Astrocyte (in vitro differentiated cells and primary cell): ENCODE data around the gene TMEM129. TPM values are rescaled to one million over a fixed set of nuclear protein-coding genes. Genes with fewer than 3 reads are reported as not detected.
A peak's percentile ranks its signal among the peaks of the same experiment; 100 is the strongest.

Source experiments
- DNase-seq: peaks from one replicate; pipeline ENCODE4 v3.0.0-alpha.2; 2010; ENCODE audit warnings: low read depth
- FAIRE-seq: peaks from 2 replicates; lab custom pipeline; 2011; peaks lifted over from hg19 to GRCh38; lab: Jason Lieb, UNC
- H2AFZ ChIP-seq: 2 replicates; pipeline ENCODE4 v1.6.0; 2012; ENCODE audit warnings: low read depth, low read length, inconsistent platforms
- H3K27ac ChIP-seq: 2 replicates; pipeline ENCODE4 v1.5.1; 2011; ENCODE audit warnings: low read depth, low read length, inconsistent platforms
- H3K27me3 ChIP-seq: 2 replicates; pipeline ENCODE4 v1.6.0; 2011; ENCODE audit warnings: low read length, inconsistent platforms; ENCODE audit not compliant: insufficient read depth
- H3K36me3 ChIP-seq: 2 replicates; pipeline ENCODE4 v1.5.1; 2011; ENCODE audit warnings: low read length, inconsistent platforms; ENCODE audit not compliant: insufficient read depth
- H3K4me1 ChIP-seq: 2 replicates; pipeline ENCODE4 v1.5.1; 2011; ENCODE audit warnings: low read length, inconsistent platforms; ENCODE audit not compliant: insufficient read depth
- H3K4me2 ChIP-seq: 2 replicates; pipeline ENCODE4 v1.6.0; 2012; ENCODE audit warnings: low read length, inconsistent platforms
- H3K4me3 ChIP-seq: 2 replicates; pipeline ENCODE4 v1.5.1; 2011; ENCODE audit warnings: low read depth, mild to moderate bottlenecking, low read length, inconsistent platforms; ENCODE audit not compliant: insufficient read depth
- H3K79me2 ChIP-seq: 2 replicates; pipeline ENCODE4 v1.6.0; 2012; ENCODE audit warnings: mild to moderate bottlenecking, low read length, inconsistent platforms; ENCODE audit not compliant: insufficient read depth
- H3K9ac ChIP-seq: 2 replicates; pipeline ENCODE4 v1.6.0; 2012; ENCODE audit warnings: mild to moderate bottlenecking, low read length, inconsistent platforms
- H3K9me3 ChIP-seq: 2 replicates; pipeline ENCODE4 v1.5.1; 2012; ENCODE audit warnings: low read depth, mild to moderate bottlenecking, low read length, inconsistent platforms; ENCODE audit not compliant: insufficient read depth
- H4K20me1 ChIP-seq: 2 replicates; pipeline ENCODE4 v1.6.0; 2012; ENCODE audit warnings: low read length, inconsistent platforms; ENCODE audit not compliant: insufficient read depth
- H3K27ac Mint-ChIP-seq: one replicate; pipeline ENCODE4 v1.8.0; 2021; ENCODE audit warnings: mild to moderate bottlenecking, mixed read lengths; ENCODE audit not compliant: unreplicated experiment
- H3K27me3 Mint-ChIP-seq: one replicate; pipeline ENCODE4 v1.8.0; 2021; ENCODE audit warnings: low read depth, mixed read lengths; ENCODE audit not compliant: unreplicated experiment
- H3K36me3 Mint-ChIP-seq: one replicate; pipeline ENCODE4 v1.8.0; 2021; ENCODE audit warnings: low read depth, mixed read lengths; ENCODE audit not compliant: unreplicated experiment
- H3K4me1 Mint-ChIP-seq: one replicate; pipeline ENCODE4 v1.8.0; 2021; ENCODE audit warnings: low read depth, mixed read lengths; ENCODE audit not compliant: unreplicated experiment
- H3K4me3 Mint-ChIP-seq: one replicate; pipeline ENCODE4 v1.8.0; 2021; ENCODE audit warnings: mild to moderate bottlenecking, moderate library complexity, mixed read lengths; ENCODE audit not compliant: unreplicated experiment
- H3K9me3 Mint-ChIP-seq: one replicate; pipeline ENCODE4 v1.8.0; 2021; ENCODE audit warnings: mild to moderate bottlenecking, mixed read lengths; ENCODE audit not compliant: unreplicated experiment
- EZH2 ChIP-seq: IDR thresholded peaks from 2 replicates; pipeline ENCODE4 v1.6.1; 2012; ENCODE audit warnings: mild to moderate bottlenecking, low read length, inconsistent platforms; ENCODE audit not compliant: insufficient read depth
- total RNA-seq: library from RNA; stranded (reverse); gene quantifications from 2 replicates; pipeline ENCODE4 v1.2.1, GENCODE V29; 2021
- TF ChIP-seq, protein P1 (sequence below): IDR thresholded peaks from 2 replicates; pipeline ENCODE4 v1.5.1; 2011; ENCODE audit warnings: low read depth, mild to moderate bottlenecking, inconsistent platforms, low read length, moderate library complexity; ENCODE audit not compliant: insufficient read depth

TMEM129 gene
- total RNA-seq, 1 donor from 2014 or later: 26.8 TPM

DNA sequence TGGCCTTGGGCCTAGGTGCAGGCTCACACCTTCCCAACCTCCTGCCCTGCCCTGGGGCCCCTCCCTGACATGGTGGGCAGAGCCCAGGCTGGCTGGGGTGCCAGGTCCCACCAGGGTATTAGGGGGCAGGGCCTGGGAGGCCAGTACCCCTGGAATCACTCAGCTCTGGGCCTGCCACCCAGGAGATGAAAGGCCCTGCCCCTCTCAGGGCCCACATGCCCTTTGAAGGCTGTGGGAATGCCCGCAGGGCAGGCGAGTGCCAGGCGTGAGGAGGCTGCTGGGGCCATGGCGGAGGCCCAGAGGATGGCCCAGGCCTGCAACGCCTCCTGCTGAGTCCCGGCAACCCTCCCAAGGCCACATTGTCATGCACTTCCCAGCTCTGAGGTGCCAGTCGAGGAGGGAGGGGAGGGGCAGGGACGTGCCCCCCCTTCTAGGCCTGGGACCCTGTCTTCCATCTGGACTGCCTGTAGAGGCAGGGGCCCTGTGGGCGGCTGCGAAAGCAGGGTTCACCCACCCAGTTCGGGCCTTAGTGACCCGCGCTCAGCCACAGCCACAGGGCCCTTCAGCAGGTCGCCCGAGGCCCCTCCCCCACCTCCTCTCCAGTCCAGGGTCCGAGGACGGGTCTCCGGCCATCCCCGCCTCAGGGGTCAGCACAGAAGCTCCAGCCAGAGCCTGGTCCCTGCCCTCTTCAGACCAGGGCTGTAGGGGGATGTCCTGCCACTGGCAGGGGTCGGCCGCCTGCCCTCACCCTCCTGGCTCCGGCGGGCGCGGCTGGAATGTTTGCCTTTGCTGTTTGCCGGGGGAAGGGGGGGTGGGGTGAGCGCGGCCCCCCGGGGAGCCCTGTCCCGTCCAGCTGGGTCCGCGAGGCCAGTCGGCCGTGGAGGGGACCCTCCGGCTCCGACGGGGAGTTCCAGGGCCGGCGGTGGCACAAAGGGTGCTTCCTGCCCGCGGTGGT lies 45.3 kb upstream of the TMEM129 start:
- H3K4me1 Mint-ChIP-seq: no peaks in the 10 kb centered on the region
- H3K79me2 ChIP-seq: no peaks in the 10 kb centered on the region
- H3K27me3 Mint-ChIP-seq: peaks cover 6% of the 10 kb centered on the region
- no peaks in the 10 kb centered on the region for H3K27me3 ChIP-seq
- no peak overlapping the region for H3K4me3 ChIP-seq
- no peaks in the 10 kb centered on the region for H3K36me3 ChIP-seq
- DNase-seq (no peak), FAIRE-seq (no peak)
- H3K4me1 ChIP-seq: no peaks in the 10 kb centered on the region
- H3K9ac ChIP-seq: no peak overlapping the region
- no peaks in the 10 kb centered on the region for H3K36me3 Mint-ChIP-seq
- H3K9me3 ChIP-seq: no peaks in the 10 kb centered on the region
- no peak overlapping the region for H2AFZ ChIP-seq
- no peak overlapping the region for H3K27ac Mint-ChIP-seq
- H3K4me3 Mint-ChIP-seq: no peak overlapping the region
- no peaks in the 10 kb centered on the region for H4K20me1 ChIP-seq
- no peaks in the 10 kb centered on the region for H3K9me3 Mint-ChIP-seq
- TF ChIP-seq EZH2: peak; percentile 66
- TF ChIP-seq, protein P1, sequence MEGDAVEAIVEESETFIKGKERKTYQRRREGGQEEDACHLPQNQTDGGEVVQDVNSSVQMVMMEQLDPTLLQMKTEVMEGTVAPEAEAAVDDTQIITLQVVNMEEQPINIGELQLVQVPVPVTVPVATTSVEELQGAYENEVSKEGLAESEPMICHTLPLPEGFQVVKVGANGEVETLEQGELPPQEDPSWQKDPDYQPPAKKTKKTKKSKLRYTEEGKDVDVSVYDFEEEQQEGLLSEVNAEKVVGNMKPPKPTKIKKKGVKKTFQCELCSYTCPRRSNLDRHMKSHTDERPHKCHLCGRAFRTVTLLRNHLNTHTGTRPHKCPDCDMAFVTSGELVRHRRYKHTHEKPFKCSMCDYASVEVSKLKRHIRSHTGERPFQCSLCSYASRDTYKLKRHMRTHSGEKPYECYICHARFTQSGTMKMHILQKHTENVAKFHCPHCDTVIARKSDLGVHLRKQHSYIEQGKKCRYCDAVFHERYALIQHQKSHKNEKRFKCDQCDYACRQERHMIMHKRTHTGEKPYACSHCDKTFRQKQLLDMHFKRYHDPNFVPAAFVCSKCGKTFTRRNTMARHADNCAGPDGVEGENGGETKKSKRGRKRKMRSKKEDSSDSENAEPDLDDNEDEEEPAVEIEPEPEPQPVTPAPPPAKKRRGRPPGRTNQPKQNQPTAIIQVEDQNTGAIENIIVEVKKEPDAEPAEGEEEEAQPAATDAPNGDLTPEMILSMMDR: no peak
- no peak overlapping the region for H3K27ac ChIP-seq
- peak overlapping the region; percentile 30 for H3K4me2 ChIP-seq

DNA sequence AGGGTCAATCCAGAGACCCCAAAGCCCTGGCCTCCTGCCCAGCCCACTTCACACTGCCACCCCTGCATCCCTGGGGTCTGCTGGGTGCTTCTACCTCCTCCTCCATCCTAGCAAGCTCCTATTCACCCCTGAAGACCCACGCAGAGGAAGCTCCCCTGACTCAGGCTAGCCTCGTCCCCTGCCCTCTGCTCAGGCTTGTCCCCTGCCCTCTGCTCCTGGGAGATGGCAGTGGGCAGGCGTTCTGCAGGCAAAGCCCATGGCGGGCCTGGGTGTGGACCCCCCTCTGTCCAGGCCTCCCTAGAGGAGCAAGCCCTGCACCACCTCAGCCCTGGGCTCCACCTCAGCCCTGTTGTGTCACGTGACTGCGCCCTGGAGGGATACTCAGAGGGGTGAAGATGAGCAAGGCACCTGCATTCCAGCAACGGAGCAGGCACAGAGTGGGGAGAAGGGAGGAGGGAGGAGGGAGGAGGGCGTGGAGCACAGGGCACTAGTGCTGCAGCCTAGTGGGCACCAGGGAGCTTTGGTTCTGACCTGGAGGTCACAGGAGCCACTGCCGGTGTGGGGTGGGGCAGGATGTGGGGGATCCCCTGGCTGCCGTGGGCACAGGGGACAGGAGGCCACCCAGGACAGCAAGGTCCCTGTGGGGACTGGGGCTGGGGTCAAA lies 44.4 kb upstream of the TMEM129 start:
- Mint-ChIP-seq H3K9me3 (no peaks in the 10 kb centered on the region), H3K36me3 (no peaks in the 10 kb centered on the region), H3K4me1 (no peaks in the 10 kb centered on the region), H3K27me3 (peaks cover 6% of the 10 kb centered on the region), H3K27ac (no peak overlapping the region), H3K4me3 (no peak overlapping the region)
- DNase-seq: no peak
- Histone ChIP-seq H2AFZ (no peak overlapping the region), H3K4me3 (no peak overlapping the region), H3K36me3 (no peaks in the 10 kb centered on the region), H4K20me1 (no peaks in the 10 kb centered on the region), H3K4me2 (no peak overlapping the region), H3K79me2 (no peaks in the 10 kb centered on the region), H3K27ac (no peak overlapping the region), H3K9me3 (no peaks in the 10 kb centered on the region), H3K4me1 (no peaks in the 10 kb centered on the region), H3K27me3 (no peaks in the 10 kb centered on the region), H3K9ac (no peak overlapping the region)
- TF ChIP-seq, protein P1: no peak
- no peak for TF ChIP-seq EZH2
- no peak for FAIRE-seq
